HepG2 (cell line): ENCODE data around the gene STK36. TPM values are rescaled to one million over a fixed set of nuclear protein-coding genes. Genes with fewer than 3 reads are reported as not detected.

Source experiments
- FOSL2 ChIP-seq: sonication (generic); formaldehyde crosslinking; IDR thresholded peaks from 2 replicates; pipeline ENCODE4 v1.4.0; 2020; ENCODE audit warnings: missing genetic modification reagents
- FOXA3 ChIP-seq: IDR thresholded peaks from 2 replicates; pipeline ENCODE4 v1.6.1; 2016; ENCODE audit warnings: missing genetic modification reagents, missing compliant biosample characterization
- GATAD2A ChIP-seq: IDR thresholded peaks from 2 replicates; pipeline ENCODE4 v1.6.1; 2016
- HMG20B ChIP-seq: conservative IDR thresholded peaks from 2 replicates; pipeline ENCODE4 v1.6.1; 2016; ENCODE audit warnings: missing genetic modification reagents, missing compliant biosample characterization
- KLF12 ChIP-seq: sonication (generic); formaldehyde crosslinking; IDR thresholded peaks from 2 replicates; pipeline ENCODE4 v1.4.0; 2020; ENCODE audit warnings: missing genetic modification reagents, borderline replicate concordance
- KLF13 ChIP-seq: sonication (generic); formaldehyde crosslinking; IDR thresholded peaks from 2 replicates; pipeline ENCODE4 v1.4.0; 2020; ENCODE audit warnings: mild to moderate bottlenecking, missing genetic modification reagents
- MAFK ChIP-seq, 2 experiments: IDR thresholded peaks in 1 of 2; conservative IDR thresholded peaks in 1 of 2; 2 replicates each; pipeline ENCODE4 v1.6.1; 2011; ENCODE audit warnings: improper control_type of control experiment in 2 of 2, low read length in 2 of 2
- NFKB2 ChIP-seq: sonication (generic); formaldehyde crosslinking; IDR thresholded peaks from 2 replicates; pipeline ENCODE4 v1.4.0; 2020; ENCODE audit warnings: missing genetic modification reagents, borderline replicate concordance
- PAX8 ChIP-seq: sonication (generic); formaldehyde crosslinking; IDR thresholded peaks from 2 replicates; pipeline ENCODE4 v1.8.0; 2022; ENCODE audit warnings: mild to moderate bottlenecking, missing genetic modification reagents, borderline replicate concordance
- XRCC5 ChIP-seq: fragments of 200-400 bp; formaldehyde crosslinking; optimal IDR thresholded peaks from 2 replicates; pipeline ENCODE3; 2017; ENCODE audit warnings: mild to moderate bottlenecking, low read length
- ZBTB7A ChIP-seq: sonication (generic); formaldehyde crosslinking; IDR thresholded peaks from 2 replicates; pipeline ENCODE4 v1.8.0; 2022; ENCODE audit warnings: mild to moderate bottlenecking, missing genetic modification reagents
- ZNF263 ChIP-seq: sonication (generic); formaldehyde crosslinking; IDR thresholded peaks from 2 replicates; pipeline ENCODE4 v1.4.0; 2020; ENCODE audit warnings: missing genetic modification reagents
- ZNF329 ChIP-seq: sonication (generic); formaldehyde crosslinking; IDR thresholded peaks from 2 replicates; pipeline ENCODE4 v1.9.0; 2021; ENCODE audit warnings: low read depth, mild to moderate bottlenecking, missing genetic modification reagents
- ZNF512B ChIP-seq: sonication (generic); formaldehyde crosslinking; IDR thresholded peaks from 2 replicates; pipeline ENCODE4 v1.5.1; 2020; ENCODE audit warnings: missing genetic modification reagents, mild to moderate bottlenecking, borderline replicate concordance
- ZNF572 ChIP-seq: sonication (generic); formaldehyde crosslinking; IDR thresholded peaks from 2 replicates; pipeline ENCODE4 v1.5.1; 2020; ENCODE audit warnings: mild to moderate bottlenecking, missing genetic modification reagents
- ZNF616 ChIP-seq: sonication (generic); formaldehyde crosslinking; IDR thresholded peaks from 2 replicates; pipeline ENCODE4 v1.5.0; 2020; ENCODE audit warnings: low read depth, mild to moderate bottlenecking, missing genetic modification reagents
- ZNF709 ChIP-seq: sonication (generic); formaldehyde crosslinking; IDR thresholded peaks from 2 replicates; pipeline ENCODE4 v1.5.0; 2020; ENCODE audit warnings: mild to moderate bottlenecking, missing genetic modification reagents
- ZNF788 ChIP-seq: sonication (generic); formaldehyde crosslinking; IDR thresholded peaks from 2 replicates; pipeline ENCODE4 v1.5.0; 2020; ENCODE audit warnings: mild to moderate bottlenecking, missing genetic modification reagents, borderline replicate concordance
- polyA plus RNA-seq, 8 experiments: library from polyadenylated mRNA; depleted of rRNA in 3 of 8; stranded (reverse) in 7 of 8; unstranded in 1 of 8; fragments of >200 nt; fragmentation: Illumina TruSeq in 4 of 8; extraction: Trizol in 4 of 8; gene quantifications; 2 replicates each; pipeline versions ENCODE4 v1.2.1 to v1.2.3, GENCODE V29; 2011 to 2016; ENCODE audit warnings: low read depth in 4 of 8, missing spikeins in 1 of 8, mixed read lengths in 1 of 8; ENCODE audit not compliant: insufficient read depth in 1 of 8
- total RNA-seq, 5 experiments: library from RNA; depleted of rRNA; stranded (reverse); fragments of >200 nt; fragmentation: Illumina TruSeq; extraction: Trizol; gene quantifications; 2 replicates each; pipeline ENCODE4 v1.2.3, GENCODE V29; 2016; ENCODE audit warnings: low read depth in 1 of 5
- TF ChIP-seq, protein P1 (sequence below): sonication (generic); formaldehyde crosslinking; IDR thresholded peaks from 2 replicates; pipeline ENCODE4 v1.8.1; 2023; ENCODE audit warnings: missing genetic modification reagents, mild to moderate bottlenecking, borderline replicate concordance
- TF ChIP-seq, protein P2 (sequence below): sonication (generic); formaldehyde crosslinking; IDR thresholded peaks from 2 replicates; pipeline ENCODE4 v1.9.0; 2022; ENCODE audit warnings: missing genetic modification reagents, mild to moderate bottlenecking, borderline replicate concordance
- TF ChIP-seq, protein P3 (sequence below): sonication (generic); formaldehyde crosslinking; conservative IDR thresholded peaks from 2 replicates; pipeline ENCODE4 v1.8.0; 2022; ENCODE audit warnings: mild to moderate bottlenecking, moderate library complexity, missing genetic modification reagents

STK36 gene
- total and polyA plus RNA-seq, 2 of the 13 experiments (the other 11 are each of a cell fraction or from before 2014, with no cell fraction given): 45.9 to 83.5 TPM

DNA sequence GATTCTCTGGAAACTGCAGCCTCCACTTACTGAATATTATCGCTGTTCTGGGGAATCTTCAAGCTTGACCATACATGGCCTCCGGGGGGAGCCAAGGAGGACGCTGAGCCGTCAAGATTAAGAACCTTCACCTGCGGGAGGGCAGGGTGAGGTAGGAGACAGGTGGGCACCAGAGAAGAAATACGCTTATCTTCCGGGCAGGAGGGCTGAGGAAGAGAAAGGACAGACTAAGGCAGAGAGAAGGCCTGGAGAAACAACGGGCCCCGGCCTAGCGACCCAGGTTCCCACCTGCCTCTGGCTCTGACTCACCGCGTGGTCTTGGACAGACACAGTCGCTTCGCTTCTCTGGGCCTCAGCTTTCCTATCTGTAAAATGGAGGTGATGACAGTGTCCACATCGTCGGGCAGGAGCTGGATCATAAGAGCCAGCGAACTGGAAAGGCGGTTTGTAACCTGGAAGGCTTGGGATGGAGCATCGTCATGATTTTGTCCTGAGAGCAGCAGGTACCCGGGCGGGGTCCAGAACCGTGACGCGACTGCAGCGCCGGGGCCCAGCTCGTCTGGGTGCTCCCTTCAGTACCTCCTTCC is 13.1 kb upstream of the STK36 start (continued):
- TF ChIP-seq, protein P1, sequence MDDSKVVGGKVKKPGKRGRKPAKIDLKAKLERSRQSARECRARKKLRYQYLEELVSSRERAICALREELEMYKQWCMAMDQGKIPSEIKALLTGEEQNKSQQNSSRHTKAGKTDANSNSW: no peak
- TF ChIP-seq, protein P2, sequence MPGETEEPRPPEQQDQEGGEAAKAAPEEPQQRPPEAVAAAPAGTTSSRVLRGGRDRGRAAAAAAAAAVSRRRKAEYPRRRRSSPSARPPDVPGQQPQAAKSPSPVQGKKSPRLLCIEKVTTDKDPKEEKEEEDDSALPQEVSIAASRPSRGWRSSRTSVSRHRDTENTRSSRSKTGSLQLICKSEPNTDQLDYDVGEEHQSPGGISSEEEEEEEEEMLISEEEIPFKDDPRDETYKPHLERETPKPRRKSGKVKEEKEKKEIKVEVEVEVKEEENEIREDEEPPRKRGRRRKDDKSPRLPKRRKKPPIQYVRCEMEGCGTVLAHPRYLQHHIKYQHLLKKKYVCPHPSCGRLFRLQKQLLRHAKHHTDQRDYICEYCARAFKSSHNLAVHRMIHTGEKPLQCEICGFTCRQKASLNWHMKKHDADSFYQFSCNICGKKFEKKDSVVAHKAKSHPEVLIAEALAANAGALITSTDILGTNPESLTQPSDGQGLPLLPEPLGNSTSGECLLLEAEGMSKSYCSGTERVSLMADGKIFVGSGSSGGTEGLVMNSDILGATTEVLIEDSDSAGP (CRISPR knock-in tag): no peak
- TF ChIP-seq NFKB2 (CRISPR knock-in tag) (0 out of 2 replicates have a peak, but pooled peaks have one; percentile 19), KLF13 (CRISPR knock-in tag) (no peak), GATAD2A (CRISPR knock-in tag) (0 out of 2 replicates have a peak, but pooled peaks have one; percentile 35), ZNF263 (no peak; the same call in 1 of the 2 replicates), PAX8 (CRISPR knock-in tag) (no peak), HMG20B (CRISPR knock-in tag) (no peak), ZNF329 (CRISPR knock-in tag) (no peak), ZBTB7A (CRISPR knock-in tag) (no peak; the same call in 1 of the 2 replicates), FOSL2 (peak; percentile 47), ZNF572 (CRISPR knock-in tag) (peak; percentile 75; the same call in 1 of the 2 replicates), ZNF709 (0 out of 2 replicates have a peak, but pooled peaks have one; percentile 68), MAFK (conservative IDR thresholded peaks at IDR 0.05 in 1 of 2, IDR thresholded peaks at IDR 0.05 in 1 of 2; ENCODE audit: low read length in 2 of 2) (no peak), XRCC5 (peak; percentile 31), ZNF788 (0 out of 2 replicates have a peak, but pooled peaks have one; percentile 17), FOXA3 (CRISPR knock-in tag) (0 out of 2 replicates have a peak, but pooled peaks have one; percentile 28), ZNF616 (CRISPR knock-in tag) (peak; percentile 84; the same call in 1 of the 2 replicates), ZNF512B (CRISPR knock-in tag) (0 out of 2 replicates have a peak, but pooled peaks have one; percentile 30), KLF12 (CRISPR knock-in tag) (no peak)
- TF ChIP-seq, protein P3, sequence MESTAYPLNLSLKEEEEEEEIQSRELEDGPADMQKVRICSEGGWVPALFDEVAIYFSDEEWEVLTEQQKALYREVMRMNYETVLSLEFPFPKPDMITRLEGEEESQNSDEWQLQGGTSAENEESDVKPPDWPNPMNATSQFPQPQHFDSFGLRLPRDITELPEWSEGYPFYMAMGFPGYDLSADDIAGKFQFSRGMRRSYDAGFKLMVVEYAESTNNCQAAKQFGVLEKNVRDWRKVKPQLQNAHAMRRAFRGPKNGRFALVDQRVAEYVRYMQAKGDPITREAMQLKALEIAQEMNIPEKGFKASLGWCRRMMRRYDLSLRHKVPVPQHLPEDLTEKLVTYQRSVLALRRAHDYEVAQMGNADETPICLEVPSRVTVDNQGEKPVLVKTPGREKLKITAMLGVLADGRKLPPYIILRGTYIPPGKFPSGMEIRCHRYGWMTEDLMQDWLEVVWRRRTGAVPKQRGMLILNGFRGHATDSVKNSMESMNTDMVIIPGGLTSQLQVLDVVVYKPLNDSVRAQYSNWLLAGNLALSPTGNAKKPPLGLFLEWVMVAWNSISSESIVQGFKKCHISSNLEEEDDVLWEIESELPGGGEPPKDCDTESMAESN (CRISPR knock-in tag): 0 out of 2 replicates have a peak, but pooled peaks have one; percentile 46
